HCEC 1CT (cell line): ENCODE results near the gene AP5S1.
A peak's percentile ranks its signal among the peaks of the same experiment; 100 is the strongest.
"Not testable (repeated sequence)": the region's sequence is repeated elsewhere in the genome, so short reads cannot be mapped to it uniquely, and the experiment has no call there.

Source experiments
- DNase-seq: peaks from one replicate; pipeline ENCODE4 v3.0.0-alpha.2; 2017

AP5S1 gene

DNA sequence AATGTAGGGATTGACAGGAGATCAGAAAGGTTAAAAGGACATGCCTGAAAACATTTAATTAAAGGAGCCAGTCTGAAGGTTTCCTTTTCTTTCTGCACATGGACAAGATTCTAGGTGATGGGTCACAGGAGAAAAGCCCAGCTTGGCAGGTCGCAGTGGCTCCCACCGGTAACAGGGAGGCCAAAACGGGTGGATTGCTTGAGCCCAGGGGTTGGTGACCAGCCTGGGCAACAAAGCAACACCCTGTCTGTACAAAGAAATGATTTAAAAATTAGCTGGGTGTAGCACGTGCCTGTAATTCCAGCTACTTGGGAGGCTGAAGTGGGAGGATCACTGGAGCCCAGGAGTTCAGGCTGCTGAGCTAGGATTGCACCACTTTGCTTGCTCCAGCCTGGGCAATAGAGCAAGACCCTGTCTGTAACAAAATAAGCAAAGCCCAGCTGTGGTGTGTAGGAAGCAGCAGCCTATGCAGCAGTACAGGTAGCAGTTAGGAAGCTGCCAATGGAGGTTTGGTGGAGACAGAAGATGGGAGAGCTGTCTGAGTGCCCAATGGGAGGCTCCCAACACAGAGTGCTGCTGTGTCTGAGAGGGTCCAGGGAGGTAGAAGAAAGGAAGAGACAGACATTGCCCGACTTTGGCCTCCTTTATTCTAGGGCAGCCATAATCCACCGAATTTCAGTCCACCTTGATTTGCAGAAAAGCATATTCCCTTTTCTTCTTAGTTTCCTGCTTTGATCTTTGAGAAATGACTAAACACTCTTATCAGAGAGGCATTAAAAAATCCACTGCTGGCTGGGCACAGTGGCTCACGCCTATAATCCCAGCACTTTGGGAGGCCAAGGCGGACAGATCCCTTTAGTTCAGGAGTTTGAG, 7.1 kb upstream of the AP5S1 start:
- DNase-seq: no peak

DNA sequence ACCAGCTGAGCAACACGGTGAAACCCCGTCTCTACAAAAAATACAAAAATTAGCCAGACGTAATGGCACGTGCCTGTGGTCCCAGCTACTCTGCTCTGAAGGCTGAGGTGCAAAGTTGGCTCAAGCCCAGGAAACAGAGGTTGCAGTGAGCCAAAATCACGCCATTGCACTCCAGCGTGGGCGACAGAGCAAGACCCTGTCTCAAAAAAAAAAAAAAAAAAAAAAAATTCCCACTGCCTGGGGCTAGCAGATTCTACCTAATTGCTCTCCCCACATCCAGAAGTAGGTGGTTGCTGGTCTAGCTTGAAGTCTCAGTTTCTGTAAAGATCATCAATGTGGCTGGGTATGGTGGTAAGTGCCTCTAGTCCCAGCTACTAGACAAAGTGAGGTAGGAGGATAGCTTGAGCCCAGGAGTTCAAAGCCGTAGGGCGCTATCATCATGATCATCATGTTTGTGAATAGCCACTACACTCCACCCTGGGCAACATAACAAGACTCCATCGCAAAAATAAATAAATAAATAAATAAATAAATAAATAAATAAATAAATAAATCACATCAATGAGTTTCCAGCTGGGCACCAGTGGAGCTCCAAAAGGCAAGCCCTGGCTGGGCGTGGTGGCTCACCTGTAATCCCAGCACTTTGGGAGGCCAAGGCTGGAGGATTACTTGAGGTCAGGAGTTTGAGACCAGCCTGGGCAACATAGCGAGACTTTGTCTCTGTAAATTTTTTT, 6.3 kb upstream of the AP5S1 start:
- DNase-seq: no peak

DNA sequence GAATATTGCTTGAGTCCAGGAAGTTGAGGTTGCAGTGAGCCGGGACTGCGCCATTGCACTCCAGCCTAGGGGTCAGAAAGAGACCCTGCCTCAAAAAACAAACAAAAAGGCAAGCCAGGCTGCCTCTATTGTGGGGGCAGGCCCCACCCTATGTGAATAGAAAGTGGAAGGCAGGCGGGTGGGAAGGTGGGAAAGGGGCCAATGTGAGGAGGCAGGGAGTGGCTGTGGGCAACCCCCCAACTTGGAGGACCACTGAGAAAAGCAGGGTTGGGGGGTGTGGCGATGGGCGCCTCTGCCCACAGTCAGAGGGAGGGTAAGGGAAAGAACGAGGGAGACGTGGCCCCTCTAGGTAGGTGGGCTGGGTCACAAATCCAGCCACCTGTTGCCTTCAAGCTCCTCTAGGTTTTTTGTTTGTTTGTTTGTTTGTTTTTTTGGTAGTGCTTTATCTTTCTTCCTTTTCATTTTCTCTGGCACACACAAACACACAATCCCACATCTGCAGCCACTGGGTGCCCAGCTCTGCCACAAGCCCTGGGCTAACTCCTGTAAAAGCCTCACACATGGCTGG, 5.3 kb upstream of the AP5S1 start:
- DNase-seq: no peak

DNA sequence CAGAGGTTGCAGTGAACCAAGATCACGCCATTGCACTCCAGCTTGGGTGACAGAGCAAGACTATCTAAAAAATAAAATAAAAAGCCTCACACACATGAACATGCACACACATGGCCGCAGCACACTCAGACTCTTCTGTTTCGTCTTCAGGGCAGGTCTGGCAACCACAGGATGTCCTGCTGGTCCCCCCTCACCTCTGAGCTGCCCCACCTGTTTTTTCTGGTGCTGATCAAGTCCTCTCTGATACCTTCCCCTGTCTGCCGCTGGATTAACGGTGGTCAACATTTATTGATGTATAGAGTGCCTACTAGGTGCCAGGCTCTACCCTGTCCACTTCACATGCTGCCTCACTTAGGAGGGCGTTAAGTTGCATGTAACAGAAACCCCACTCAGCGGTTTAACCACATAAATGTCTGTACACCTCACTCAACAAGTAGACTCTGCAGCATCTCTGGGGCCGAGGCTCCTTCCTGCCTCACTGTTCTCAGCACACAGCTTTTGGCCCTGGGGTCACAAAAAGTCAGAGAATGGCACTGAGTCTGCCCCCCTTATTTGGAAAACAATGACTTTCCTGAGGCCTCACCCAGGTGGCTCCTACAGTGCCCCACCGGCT, 4.5 kb upstream of the AP5S1 start:
- DNase-seq: no peak

DNA sequence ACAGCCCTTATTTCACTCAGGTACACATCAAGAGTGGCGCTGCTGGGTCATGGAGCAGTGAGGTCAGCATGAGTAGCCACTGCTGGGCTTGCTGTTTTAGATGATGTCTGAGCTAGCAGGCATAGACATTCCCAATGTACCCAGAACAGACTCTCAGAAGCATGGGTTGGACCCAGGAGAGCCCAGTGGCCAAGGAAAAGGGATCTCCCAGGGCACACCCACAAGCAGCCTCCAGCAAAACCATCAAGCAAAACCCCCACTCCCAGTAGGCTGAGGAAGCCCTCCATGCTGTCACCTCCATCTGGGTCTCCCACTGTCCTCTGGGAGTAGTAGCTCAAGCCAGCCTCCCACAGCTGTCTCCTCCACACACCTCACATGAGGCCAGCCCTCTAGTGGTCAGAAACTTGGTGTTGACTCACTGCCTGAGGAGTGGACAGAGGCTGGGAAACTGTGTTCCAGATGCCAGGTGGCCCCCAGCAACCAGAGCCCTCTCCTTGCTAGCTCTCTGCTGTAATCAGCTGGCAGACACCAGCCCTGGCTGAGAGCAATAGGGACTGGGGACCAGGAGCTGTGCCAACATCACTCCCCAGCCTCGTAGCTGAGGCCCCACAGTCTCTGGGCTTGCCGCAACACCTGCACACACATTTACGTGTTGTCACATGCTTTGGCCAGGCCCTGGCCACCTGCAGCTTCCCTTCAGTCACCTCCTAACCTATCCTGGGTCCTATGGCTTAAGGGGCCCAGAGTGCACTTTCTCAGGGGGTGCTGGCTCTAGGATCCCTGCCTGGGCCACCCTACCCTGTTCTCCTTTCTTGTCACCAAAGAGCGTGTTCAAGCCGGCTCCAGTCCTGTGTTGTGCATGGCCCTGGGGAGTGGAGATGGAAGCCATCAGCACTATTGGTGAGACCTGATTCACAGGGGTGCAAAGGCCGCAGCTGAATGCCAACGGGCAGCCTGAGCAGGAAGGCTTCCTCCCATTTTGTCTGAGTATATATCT, 1.9 kb upstream of the AP5S1 start:
- DNase-seq: peak; percentile 85

DNA sequence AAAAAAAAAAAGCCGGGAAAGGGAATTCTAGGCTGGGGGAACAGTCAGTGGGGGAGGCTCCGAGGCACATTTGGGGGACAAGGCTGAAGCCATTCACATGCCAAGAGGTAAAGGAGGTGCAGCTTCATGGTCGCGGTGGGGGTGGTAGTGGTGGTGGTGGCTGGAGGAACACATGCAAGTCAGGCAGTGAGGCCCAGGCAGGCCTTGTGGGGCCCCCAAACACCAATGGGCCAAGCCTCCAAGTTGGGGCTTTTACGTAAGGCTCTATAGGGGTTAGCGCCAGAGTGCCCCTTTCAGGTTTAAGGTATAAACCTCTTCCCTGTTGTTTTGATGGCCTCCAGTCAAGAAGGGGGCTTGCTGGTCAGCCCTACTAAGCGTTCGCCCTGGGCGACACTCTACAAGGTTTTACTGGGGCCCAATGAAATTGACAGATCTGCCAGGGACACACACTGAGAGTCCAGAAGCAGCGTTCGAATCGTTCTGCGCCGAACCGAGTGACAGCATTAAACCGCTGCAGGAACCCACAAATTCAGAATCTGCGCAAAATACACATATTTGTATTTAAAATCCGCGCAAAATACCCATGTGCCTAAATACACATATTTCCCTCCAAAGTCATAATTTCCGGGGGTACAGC, 818 bp upstream of the AP5S1 start:
- no peak for DNase-seq

DNA sequence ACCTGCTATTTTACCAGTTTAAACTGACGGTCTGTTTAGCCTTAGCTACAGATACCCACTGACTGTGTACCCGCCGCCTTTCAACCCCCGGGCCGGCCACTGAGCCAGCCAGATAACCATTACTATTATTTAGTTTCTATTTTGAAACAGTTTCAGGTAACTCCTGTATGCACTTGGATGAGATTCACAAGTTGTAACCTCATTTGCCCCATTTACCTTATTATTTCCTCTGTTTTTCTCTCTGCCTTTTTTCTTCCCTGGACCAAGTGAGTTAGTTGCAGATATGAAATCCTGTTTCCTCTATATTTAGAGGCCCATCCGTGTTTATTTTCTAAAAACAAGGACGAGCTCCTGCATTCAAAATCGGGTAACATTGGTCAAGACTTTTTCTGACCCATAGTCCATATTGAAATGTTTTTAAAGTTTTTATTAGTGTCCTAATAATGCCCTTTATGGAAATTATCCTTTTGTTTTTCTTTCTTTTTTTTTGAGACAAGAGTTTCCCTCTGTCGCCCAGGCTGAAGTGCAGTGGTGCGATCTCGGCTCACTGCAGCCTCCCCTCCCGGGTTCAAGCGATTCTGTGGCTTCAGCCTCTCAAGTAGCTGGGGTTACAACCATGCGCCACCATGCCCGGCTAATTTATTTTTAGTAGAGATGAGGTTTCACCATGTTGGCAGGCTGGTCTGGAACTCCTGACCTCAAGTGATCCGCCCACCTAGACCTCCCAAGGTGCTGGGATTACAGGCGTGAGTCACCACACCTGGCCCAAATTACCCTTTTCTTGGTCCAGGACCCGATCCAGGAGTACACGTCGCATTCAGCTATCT, 767 bp downstream of the AP5S1 start:
- no peak for DNase-seq

DNA sequence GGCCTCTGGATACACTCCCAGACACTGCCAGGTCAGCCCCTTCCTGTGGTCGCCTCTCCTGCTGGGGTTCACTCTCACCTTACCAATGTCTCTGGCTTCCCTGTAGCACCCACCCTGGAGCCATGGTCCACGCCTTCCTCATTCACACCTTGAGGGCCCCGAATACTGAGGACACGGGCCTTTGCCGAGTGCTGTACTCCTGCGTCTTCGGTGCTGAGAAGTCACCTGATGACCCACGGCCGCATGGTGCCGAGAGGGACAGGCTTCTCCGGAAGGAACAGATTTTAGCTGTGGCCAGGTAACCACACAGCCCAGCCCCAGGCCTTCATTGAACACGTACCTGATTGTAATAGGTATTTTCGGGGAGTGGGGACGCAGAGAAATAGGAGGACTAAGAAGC, 1.6 kb downstream of the AP5S1 start:
- no peak for DNase-seq

DNA sequence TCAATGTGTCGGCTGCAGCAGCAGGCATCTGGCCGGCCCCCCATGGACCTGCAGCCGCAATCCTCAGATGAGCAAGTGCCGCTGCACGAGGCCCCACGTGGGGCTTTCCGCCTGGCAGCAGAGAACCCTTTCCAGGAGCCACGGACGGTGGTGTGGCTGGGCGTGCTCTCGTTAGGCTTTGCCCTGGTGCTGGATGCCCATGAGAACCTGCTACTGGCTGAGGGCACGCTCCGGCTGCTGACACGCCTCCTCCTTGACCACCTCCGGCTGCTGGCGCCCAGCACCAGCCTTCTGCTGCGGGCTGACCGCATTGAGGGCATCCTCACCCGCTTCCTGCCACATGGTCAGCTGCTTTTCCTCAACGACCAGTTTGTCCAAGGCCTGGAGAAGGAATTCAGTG, 3.5 kb downstream of the AP5S1 start:
- DNase-seq: no peak

DNA sequence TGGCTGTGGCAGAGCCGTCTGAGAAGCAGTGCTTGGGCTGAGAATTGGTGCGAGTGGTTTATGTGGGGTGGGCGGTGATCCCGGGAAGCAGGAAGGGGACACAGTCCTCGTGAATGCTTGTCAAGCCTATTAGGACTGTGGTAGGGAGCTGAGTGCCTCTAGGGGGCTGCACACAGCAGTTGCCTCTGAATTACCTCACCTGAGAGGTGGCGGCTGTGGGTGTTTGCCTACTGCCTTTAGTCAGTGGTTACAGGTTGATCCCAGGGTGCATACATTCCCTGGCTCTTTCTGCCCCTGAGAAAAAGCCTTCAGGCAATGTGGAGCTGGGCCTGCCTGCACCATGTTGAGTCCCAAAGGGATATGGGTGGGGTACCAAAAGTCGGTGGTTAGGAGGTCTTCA, 5.2 kb downstream of the AP5S1 start:
- DNase-seq: no peak

DNA sequence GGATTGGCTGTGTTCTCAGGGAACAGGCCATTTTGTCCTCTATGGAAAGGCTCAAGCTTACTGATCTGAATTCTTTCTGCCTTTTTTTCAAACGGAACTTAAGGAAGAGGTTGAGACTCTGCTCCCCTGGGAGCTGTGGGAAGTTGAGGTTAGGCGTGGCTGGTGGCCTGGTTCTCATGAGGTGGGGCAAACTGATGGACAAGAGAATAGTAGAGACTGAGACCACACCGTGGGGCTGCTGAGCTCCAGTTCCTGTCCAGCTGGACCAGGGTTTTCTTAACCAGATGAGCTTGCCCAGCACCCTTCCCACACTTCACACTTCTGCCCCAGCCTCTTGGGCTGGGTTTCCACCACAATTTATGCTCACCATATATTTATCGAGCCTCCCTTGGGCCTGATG, 6.1 kb downstream of the AP5S1 start:
- DNase-seq: no peak

DNA sequence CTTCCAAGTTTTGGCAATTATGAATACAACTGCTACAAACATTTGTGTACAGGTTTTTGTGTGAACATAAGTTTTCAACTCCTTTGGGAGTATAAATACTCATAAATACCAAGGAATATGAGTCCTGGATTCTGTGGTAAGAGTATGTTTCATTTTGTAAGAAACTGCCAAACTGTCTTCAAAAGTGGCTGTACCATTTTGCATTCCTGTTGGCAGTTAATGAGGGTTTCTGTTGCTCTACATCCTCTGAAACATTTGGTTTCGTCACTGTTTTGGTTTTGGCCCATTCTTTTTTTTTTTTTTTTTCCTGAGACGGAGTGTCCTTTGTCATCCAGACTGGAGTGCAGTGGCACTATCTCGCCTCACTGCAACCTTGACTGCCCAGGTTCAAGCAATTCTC, 8.5 kb downstream of the AP5S1 start:
- no peak for DNase-seq

DNA sequence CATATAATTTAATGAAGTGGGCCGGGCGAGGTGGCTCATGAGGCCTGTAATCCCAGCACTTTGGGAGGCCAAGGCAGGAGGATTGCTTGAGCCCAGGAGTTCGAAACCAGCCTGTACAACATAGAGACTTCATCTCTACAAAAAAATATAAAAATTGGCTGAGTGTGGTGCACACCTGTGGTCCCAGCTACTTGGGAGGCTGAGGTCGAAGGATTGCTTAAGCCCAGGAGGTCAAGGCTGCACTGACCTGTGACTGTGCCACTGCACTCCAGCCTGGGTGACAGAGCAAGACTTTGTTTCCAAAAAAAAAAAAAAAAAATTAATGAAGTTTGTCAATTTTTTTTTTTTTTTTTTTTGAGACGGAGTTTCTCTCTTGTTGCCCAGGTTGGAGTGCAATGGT, 9.5 kb downstream of the AP5S1 start:
- DNase-seq: not testable (repeated sequence)

DNA sequence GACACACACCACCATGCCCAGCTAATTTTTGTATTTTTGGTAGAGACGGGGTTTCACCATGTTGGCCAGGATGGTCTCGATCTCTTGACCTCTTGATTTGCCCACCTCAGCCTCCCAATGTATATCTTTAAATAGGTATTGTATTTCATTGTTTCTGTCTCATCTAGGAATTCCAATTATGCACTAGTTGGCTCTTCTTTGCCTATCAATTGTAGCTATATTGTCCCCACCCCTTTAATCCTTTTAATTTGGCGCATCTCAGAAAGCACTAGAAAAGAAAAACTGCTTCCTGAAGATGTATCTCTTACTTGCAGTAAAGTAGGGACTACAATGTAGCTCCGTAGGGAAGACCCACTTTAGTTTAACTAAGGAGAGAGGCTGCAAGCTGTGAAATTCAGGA, 15.8 kb downstream of the AP5S1 start:
- DNase-seq: no peak

DNA sequence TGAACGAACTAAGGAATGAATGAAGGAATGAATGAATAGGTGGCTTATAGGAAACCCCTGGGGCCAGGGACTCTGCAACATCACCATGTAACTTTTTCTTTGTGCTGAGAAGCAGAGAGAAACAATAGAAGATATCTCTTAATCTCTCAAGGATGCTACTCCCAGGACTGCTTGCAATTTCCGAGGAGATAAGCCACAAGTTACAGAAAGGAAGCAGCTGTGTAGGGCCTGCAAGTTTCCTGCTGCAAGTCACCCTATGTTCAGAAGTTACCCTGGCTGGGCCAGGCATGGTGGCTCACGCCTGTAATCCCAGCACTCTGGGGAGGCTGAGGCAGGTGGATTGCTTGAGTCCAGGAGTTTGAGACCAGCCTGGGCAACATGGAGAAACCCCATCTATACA, 19.0 kb downstream of the AP5S1 start:
- DNase-seq: no peak

DNA sequence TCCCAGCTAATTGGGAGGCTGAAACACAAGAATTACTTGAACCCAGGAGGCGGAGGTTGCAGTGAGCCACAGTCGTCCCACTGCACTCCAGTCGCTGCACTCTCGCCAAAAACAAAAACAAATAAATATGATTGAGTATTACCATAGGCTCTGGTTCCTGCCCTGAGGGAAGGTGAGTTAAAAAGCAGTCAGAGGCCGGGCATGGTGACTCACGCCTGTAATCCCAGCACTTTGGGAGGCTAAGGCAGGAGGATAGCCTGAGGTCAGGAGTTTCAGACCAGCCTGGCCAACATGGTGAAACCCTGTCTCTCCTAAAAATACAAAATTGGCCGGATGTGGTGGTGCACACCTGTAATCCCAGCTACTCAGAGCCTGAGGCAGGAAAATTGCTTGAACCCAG, 19.9 kb downstream of the AP5S1 start:
- not testable (repeated sequence) for DNase-seq

DNA sequence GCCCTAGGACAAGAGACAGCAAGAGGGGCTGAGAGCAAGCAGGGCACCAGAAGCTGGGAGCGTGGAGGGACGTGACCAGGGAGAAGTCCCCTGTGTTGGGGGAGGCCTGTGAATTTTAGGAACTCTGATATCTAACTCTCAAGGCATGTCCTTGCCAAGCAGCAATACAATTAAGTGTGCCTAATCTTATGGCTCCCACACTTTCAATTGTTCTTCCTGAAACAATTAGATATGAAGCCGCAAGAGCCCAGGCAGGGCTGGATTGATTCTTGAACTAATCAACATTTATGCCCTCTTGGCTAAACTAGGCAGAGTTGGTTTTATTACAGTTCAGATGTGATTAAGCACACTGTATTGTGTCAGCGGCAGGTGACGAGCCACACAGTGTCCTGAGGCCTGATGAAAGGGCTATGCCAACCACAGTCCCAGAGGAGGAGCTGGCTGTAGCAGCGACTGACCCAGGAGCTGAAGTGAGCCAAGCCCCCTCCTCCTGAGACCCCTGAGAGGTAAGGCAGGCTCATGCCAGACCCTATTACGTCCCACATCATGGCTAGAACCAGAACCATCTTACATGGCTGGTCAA, 22.1 kb downstream of the AP5S1 start:
- no peak for DNase-seq

DNA sequence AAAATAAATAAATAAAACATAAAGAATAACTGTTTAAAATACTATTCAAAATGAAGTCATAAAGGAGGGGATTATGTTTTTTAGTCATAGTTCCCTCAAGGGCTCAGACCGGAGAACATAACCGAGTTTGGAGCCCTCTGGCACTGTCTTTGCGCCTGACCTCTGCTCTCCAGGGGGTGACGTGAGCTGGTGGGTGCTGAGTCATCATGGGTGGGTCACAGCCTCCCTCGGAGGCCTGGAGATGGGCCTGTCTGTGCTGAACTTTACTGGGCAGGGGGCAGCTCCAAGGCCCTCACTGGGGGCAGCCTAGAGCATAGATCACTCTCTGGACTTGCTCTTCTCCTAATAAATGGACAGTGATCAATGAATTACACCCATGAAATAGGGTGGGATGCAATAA, 23.1 kb downstream of the AP5S1 start:
- peak; percentile 93 for DNase-seq

DNA sequence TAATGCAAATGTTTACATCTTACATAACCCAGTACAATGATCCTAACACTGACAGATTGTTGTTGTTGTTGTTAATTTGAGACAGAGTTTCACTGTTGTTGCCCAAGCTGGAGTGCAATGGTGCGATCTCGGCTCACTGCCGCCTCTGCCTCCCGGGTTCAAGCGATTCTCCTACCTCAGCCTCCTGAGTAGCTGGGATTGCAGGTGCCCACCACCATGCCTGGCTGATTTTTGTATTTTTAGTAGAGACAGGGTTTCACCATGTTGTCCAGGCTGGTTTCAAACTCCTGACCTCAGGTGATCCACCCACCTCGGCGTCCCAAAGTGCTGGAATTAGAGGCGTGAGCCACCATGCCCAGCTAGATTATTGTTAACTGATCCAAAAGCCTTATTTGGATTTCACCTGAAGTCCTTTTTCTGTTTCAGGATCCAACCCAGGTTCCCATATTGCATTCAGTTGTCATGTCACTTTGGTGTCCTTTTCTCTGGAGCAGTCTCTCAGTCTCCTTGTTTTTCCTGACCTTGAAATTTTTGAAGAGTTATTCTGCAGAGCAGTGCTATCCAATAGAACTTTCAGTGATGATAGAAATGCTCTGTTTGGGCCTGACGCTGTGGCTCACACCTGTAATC, 23.8 kb downstream of the AP5S1 start:
- DNase-seq: not testable (repeated sequence)

DNA sequence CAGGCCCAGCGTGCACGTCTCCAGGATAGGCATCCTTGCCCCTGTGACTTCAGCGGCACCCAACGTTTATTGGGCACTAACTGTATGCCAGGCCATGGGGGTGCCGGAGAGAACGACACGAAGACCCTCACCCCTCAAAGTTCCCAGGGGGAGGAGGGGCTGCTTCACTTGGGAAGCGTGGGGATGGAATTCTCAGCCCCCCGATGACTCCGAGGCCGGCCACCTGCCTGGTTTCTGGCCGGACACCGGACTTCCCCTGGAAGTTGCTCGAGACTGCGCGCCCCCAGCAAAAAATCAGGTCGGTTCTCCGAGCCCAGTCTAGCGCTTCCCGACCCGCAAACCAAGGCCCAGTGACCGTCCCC, 26.0 kb downstream of the AP5S1 start:
- no peak for DNase-seq
